Measurements from ENCODE around the gene DENND2A.
"Not testable (repeated sequence)": the region's sequence is repeated elsewhere in the genome, so short reads cannot be mapped to it uniquely, and the experiment has no call there.

Gene DENND2A

DNA sequence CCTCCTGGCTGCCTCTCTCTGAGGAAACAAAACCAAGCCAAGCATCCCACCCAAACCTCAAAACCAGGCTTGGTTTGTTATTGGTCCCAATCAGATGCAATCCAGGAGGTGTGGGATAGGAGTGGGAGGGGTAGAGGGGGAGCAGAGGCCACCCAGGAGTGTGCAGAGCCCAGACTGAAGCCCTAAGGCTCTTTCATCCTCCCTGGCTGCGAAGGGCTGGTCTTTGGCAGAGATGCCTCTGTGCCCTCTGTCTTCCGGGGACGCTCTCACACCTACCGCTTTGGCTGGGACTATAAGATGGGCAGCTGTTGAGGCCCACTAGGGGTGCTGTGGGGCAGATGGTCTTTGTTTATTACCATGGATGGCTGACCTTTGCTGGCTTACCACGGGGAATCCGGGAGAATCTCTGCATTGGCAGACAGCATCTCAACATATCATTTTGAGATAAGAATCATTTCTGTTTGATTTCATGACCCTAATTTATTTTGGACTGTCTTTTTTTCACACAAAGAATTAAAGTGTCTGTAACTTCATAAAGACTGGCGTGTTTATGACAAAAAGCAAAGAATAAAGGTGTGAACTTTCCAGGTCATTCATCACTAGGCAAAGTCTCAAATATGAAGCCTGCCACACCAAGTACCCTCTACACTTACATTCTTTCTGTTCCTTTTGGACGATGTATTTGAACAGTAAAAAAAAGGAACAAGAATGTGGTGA is 6.5 kb upstream of the DENND2A start:
- H3K4me3 ChIP-seq (ENCODE audit: low read length): no peak overlapping the region
- TF ChIP-seq, protein P1, sequence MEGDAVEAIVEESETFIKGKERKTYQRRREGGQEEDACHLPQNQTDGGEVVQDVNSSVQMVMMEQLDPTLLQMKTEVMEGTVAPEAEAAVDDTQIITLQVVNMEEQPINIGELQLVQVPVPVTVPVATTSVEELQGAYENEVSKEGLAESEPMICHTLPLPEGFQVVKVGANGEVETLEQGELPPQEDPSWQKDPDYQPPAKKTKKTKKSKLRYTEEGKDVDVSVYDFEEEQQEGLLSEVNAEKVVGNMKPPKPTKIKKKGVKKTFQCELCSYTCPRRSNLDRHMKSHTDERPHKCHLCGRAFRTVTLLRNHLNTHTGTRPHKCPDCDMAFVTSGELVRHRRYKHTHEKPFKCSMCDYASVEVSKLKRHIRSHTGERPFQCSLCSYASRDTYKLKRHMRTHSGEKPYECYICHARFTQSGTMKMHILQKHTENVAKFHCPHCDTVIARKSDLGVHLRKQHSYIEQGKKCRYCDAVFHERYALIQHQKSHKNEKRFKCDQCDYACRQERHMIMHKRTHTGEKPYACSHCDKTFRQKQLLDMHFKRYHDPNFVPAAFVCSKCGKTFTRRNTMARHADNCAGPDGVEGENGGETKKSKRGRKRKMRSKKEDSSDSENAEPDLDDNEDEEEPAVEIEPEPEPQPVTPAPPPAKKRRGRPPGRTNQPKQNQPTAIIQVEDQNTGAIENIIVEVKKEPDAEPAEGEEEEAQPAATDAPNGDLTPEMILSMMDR (IDR thresholded peaks at IDR 0.05; ENCODE audit: insufficient read depth, low read depth, low read length, missing control alignments): peak; percentile 41
- DNase-seq (ENCODE audit: low read depth): no peak

DNA sequence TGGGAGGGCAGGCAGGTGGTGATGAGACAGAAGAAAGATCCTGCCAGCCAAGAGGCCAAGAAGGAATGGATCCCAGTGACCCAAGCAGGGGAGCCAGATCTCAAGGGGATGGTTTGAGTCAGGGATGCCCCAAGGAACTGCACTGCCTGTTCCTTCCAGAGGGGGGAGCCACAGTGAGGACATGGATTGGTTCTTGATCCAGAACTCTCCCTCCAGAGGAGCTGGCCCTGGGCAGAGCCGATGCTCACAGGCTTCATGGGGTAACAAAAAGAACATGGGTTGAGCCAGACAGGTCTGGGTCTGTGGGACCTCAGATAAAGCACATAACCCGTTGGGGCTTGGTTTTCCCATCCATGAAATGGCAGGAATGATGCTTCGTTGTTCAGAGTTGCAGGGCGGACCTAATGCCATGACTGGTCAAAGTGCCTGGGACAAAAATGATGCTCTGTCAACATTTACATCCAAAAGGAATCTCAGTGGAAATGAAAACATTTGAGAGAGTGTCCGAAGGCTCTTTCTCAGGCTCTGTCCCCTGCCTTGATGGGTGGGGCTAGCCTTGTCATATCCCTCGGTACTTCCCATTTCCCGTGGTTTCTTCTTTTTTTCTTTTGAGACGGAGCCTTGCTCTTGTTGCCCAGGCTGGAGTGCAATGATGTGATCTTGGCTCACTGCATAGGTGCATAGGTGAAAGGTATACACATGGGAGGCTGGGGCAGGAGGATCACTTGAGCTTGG is 4.7 kb upstream of the DENND2A start:
- H3K4me3 ChIP-seq (ENCODE audit: low read length): no peak overlapping the region
- DNase-seq (ENCODE audit: low read depth): no peak
- TF ChIP-seq, protein P1 (IDR thresholded peaks at IDR 0.05; ENCODE audit: insufficient read depth, low read depth, low read length, missing control alignments): peak; percentile 9

DNA sequence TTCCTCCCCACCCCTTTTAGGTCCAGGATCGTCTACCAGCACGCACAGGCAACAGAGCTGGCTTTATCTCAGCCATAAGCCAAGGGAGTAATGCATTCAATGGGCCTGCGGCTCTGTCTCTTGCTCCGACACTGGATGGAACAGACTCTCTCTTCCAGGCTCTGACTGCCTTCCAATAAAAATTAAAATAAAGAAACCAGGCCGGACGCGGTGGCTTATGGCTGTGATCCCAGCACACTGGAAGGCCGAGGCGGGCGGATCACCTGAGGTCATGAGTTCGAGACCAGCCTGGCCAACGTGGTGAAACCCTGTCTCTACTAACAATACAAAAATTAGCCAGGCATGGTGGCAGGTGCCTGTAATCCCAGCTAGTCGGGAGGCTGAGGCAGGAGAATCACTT is 4.1 kb upstream of the DENND2A start:
- not testable (repeated sequence) for H3K4me3 ChIP-seq (ENCODE audit: low read length); DNase-seq (ENCODE audit: low read depth)

DNA sequence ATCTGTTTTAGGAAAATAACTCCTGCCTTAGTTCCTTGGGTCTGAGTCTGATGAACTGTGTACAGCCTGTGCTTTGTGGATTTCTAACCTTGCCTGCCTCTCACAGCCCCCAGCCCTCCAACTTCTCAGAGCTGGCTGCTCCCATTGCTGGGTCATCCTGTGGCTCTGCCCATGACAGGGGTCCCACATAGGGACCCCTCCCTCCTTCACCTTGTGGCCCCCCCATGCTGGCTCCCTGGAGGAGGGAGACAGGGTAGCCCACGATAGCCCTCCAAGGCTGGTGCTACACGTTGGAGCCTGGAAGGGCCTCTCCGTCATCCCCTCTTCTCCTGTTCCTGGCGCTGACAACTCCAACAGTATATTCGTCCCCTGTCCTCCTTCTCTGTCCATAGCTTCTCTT is 2.8 kb upstream of the DENND2A start:
- no peak overlapping the region for H3K4me3 ChIP-seq (ENCODE audit: low read length)
- TF ChIP-seq, protein P1 (IDR thresholded peaks at IDR 0.05; ENCODE audit: insufficient read depth, low read depth, low read length, missing control alignments): no peak
- DNase-seq (ENCODE audit: low read depth): no peak

DNA sequence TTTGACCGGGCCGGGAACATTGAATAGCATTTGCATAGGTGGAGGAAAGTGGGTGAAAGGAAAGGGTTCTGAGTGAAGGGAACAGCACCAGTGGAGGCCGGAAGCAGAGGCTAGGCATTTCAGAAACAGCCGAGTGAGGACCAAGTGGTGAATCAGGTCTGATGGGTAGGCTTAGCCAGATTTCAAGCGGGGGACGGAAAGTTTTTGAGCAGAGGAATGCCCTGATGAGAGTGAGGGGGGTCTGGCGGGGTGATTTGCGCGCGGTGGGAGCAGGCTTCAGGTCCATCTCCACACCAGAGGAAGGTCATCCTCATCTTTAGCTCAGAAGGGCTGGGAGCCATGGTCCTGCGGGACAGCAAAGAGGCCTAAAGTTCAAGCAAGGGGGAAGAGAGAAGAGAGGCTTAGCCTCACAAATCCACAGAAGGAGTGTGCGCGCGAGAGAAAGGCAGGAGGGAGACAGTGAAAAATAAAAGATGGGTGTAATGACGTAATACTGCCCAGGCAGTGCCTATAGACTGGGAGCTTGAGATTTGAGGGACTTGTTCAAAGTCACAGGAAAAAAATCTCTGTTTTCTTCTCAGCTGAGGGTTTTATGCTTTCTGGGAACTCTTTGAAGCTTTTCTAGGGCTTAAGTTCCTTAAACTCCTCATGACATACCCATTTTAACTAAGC is 1.0 kb upstream of the DENND2A start:
- no peak for DNase-seq (ENCODE audit: low read depth)
- H3K4me3 ChIP-seq (ENCODE audit: low read length): no peak overlapping the region

DNA sequence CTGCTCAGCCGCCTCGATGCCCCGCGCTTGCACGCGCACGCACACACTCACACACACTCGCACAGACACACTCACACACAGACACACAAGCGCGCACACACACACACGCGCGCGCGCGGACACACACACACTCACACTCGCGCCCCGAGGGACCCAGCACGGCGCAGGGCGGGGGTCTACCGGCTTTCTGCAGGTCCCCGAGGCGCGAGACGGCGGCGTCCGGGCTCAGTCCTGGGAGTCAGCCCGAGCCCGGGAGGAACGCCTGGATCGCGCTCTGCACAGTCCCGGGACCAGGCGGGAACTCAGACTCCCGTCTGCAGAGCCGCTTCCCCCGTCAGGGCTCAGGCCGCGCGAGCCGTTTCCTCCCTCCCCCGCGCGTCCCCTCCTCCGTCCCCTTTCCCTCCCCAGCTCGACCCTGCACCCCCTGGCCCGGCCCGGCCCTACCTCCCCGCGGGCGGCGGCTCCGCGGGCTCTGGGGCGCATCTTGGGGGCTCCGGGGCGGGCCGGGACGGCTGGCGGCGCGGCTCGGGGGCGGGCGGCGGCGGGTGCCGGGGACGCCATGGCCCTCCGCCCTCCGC is 464 bp downstream of the DENND2A start:
- H3K4me3 ChIP-seq (ENCODE audit: low read length): peak overlapping the region; percentile 29
- DNase-seq (ENCODE audit: low read depth): peak; percentile 42

More for the DNA sequence above, 1.0 kb upstream of the DENND2A start:
- TF ChIP-seq, protein P1 (IDR thresholded peaks at IDR 0.05; ENCODE audit: insufficient read depth, low read depth, low read length, missing control alignments): no peak

More for the DNA sequence above, 464 bp downstream of the DENND2A start:
- TF ChIP-seq, protein P1 (IDR thresholded peaks at IDR 0.05; ENCODE audit: insufficient read depth, low read depth, low read length, missing control alignments): no peak
